ENCODE results near the gene MPP2.

- TF ChIP-seq RNF2 (conservative IDR thresholded peaks at IDR 0.05; ENCODE audit: low read depth) (no peak), PATZ1 (CRISPR knock-in tag; IDR thresholded peaks at IDR 0.05) (no peak), DMAP1 (CRISPR knock-in tag; IDR thresholded peaks at IDR 0.05) (no peak), FOXK1 (CRISPR knock-in tag; IDR thresholded peaks at IDR 0.05; ENCODE audit: borderline replicate concordance, low read depth) (no peak), CTCF (CRISPR knock-in tag; IDR thresholded peaks at IDR 0.05) (no peak), SRY (CRISPR knock-in tag; IDR thresholded peaks at IDR 0.05) (no peak), CAMTA2 (CRISPR knock-in tag; IDR thresholded peaks at IDR 0.05; ENCODE audit: borderline replicate concordance) (no peak), ZNF724P (CRISPR knock-in tag; IDR thresholded peaks at IDR 0.05; ENCODE audit: borderline replicate concordance) (no peak), ZNF20 (CRISPR knock-in tag; IDR thresholded peaks at IDR 0.05) (no peak), E2F5 (CRISPR knock-in tag; conservative IDR thresholded peaks at IDR 0.05) (no peak), ZKSCAN8 (CRISPR knock-in tag; IDR thresholded peaks at IDR 0.05; ENCODE audit: borderline replicate concordance) (no peak), ZFP1 (CRISPR knock-in tag; IDR thresholded peaks at IDR 0.05) (no peak), ZNF207 (IDR thresholded peaks at IDR 0.05; ENCODE audit: borderline replicate concordance) (no peak), ZNF7 (CRISPR knock-in tag; IDR thresholded peaks at IDR 0.05) (no peak)
Observed at GRCh38 chr17:43942051-43942685, 34.8 kb upstream of the MPP2 start, which contains the start of gene PPY.

Measured in HepG2 (cell line).